Mesendoderm (in vitro differentiated cells): ENCODE measurements around the gene MYO18B.

Experiments
- DNase-seq: peaks from one replicate; pipeline ENCODE4 v3.0.0; 2013
- H2AK5ac ChIP-seq: 2 replicates; pipeline ENCODE4 v1.6.1; 2013; ENCODE audit warnings: low read length, inconsistent platforms
- H2BK120ac ChIP-seq: 2 replicates; pipeline ENCODE4 v1.6.1; 2013; ENCODE audit warnings: low read depth, mild to moderate bottlenecking, low read length, moderate library complexity, mixed read lengths
- H2BK15ac ChIP-seq: replicated peaks from 2 replicates; pipeline ENCODE4 v1.6.1; 2013; ENCODE audit warnings: low read depth, mild to moderate bottlenecking, moderate library complexity
- H2BK5ac ChIP-seq: 2 replicates; pipeline ENCODE4 v1.6.1; 2013; ENCODE audit warnings: low read length, inconsistent platforms
- H3K18ac ChIP-seq: 2 replicates; pipeline ENCODE4 v1.6.1; 2013; ENCODE audit warnings: mild to moderate bottlenecking, low read length, mixed read lengths
- H3K23ac ChIP-seq: one replicate; pipeline ENCODE4 v1.6.1; 2013; ENCODE audit warnings: low read length
- H3K27ac ChIP-seq: 2 replicates; pipeline ENCODE4 v1.5.1; 2013; ENCODE audit warnings: low read depth, mild to moderate bottlenecking, inconsistent platforms, low read length, moderate library complexity
- H3K27me3 ChIP-seq: 2 replicates; pipeline ENCODE4 v1.6.1; 2013; ENCODE audit warnings: low read length, control low read depth, mild to moderate bottlenecking, inconsistent platforms; ENCODE audit not compliant: insufficient read depth, poor library complexity
- H3K36me3 ChIP-seq: 2 replicates; pipeline ENCODE4 v1.6.1; 2013; ENCODE audit warnings: low read length, inconsistent platforms; ENCODE audit not compliant: control insufficient read depth, insufficient read depth
- H3K4ac ChIP-seq: one replicate; pipeline ENCODE4 v1.6.1; 2013; ENCODE audit warnings: low read depth, mild to moderate bottlenecking, low read length, moderate library complexity
- H3K4me1 ChIP-seq: 2 replicates; pipeline ENCODE4 v1.6.1; 2013; ENCODE audit warnings: low read depth, low read length, inconsistent platforms; ENCODE audit not compliant: control insufficient read depth
- H3K4me2 ChIP-seq: 2 replicates; pipeline ENCODE4 v1.6.1; 2013; ENCODE audit warnings: low read length
- H3K4me3 ChIP-seq: 2 replicates; pipeline ENCODE4 v1.5.1; 2013; ENCODE audit warnings: mild to moderate bottlenecking, low read length
- H3K56ac ChIP-seq: one replicate; pipeline ENCODE4 v1.6.1; 2013; ENCODE audit warnings: low read length
- H3K79me1 ChIP-seq: 2 replicates; pipeline ENCODE4 v1.6.1; 2013; ENCODE audit warnings: low read length, inconsistent platforms
- H3K79me2 ChIP-seq: 2 replicates; pipeline ENCODE4 v1.6.1; 2013; ENCODE audit warnings: mild to moderate bottlenecking, low read length; ENCODE audit not compliant: control insufficient read depth, insufficient read depth
- H3K9ac ChIP-seq: 2 replicates; pipeline ENCODE4 v1.6.1; 2013; ENCODE audit warnings: low read length, inconsistent platforms
- H4K5ac ChIP-seq: one replicate; pipeline ENCODE4 v1.6.1; 2013; ENCODE audit warnings: low read length
- H4K8ac ChIP-seq: one replicate; pipeline ENCODE4 v1.6.1; 2013; ENCODE audit warnings: low read depth, mild to moderate bottlenecking, control low read depth, low read length, moderate library complexity
- WGBS: extraction: QIAGEN DNeasy Blood & Tissue Kit; methylation state at CpG from one replicate; pipeline ENCODE4 v1.1.7; 2013; ENCODE audit warnings: low lambda C conversion rate, missing lambda C conversion rate; ENCODE audit not compliant: insufficient coverage; ENCODE audit errors: extremely low coverage; 5-methylcytosine and 5-hydroxymethylcytosine counted together

MYO18B gene

DNA sequence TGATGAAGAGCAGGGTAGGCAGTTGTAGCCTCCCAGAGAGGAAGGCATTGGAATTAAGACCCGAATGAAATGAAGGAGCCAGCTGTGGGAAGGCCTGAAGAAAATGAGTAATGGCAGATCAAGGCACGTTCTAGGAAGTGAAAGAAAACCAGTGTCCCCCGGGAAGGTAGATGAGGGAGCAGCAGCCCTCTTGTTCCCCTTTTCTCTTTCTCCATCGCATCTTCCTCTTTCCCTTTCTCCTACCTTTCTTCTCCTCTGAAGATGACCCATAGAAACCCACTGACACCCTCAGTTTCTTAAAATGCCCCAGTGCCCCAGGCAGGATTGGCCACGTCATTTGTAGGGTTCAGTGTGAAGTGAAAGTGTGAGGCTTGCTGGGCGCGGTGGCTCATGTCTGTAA, 254.7 kb downstream of the MYO18B start:
- Histone ChIP-seq H3K27me3 (no peaks in the 10 kb centered on the region), H3K23ac (no peak overlapping the region), H2BK5ac (no peak overlapping the region), H2BK120ac (no peak overlapping the region), H3K4me3 (no peak overlapping the region), H3K56ac (no peak overlapping the region), H3K79me2 (no peaks in the 10 kb centered on the region), H4K5ac (no peak overlapping the region), H3K36me3 (no peaks in the 10 kb centered on the region), H3K27ac (no peak overlapping the region), H4K8ac (no peak overlapping the region), H2AK5ac (no peak overlapping the region), H3K18ac (no peak overlapping the region), H3K4me2 (no peak overlapping the region), H3K79me1 (no peaks in the 10 kb centered on the region), H3K9ac (no peak overlapping the region), H3K4ac (no peak overlapping the region), H3K4me1 (no peaks in the 10 kb centered on the region), H2BK15ac (no peak overlapping the region)
- no CpG with 5 or more reads among the region's 7 CpGs for WGBS
- DNase-seq: no peak

GRCh38 chr22:25997886-25998775, 256.1 kb downstream of the MYO18B start:
- H3K18ac ChIP-seq: no peak overlapping the region
- no peaks in the 10 kb centered on the region for H3K36me3 ChIP-seq
- H3K4me3 ChIP-seq: no peak overlapping the region
- no peaks in the 10 kb centered on the region for H3K79me1 ChIP-seq
- H4K8ac ChIP-seq: no peak overlapping the region
- whole genome bisulfite sequencing: no CpG with 5 or more reads among the region's 11 CpGs
- no peaks in the 10 kb centered on the region for H3K79me2 ChIP-seq
- no peak overlapping the region for H3K56ac ChIP-seq
- H2BK5ac ChIP-seq: no peak overlapping the region
- H3K23ac ChIP-seq: no peak overlapping the region
- H2BK120ac ChIP-seq: no peak overlapping the region
- H4K5ac ChIP-seq: no peak overlapping the region
- DNase-seq: no peak
- H3K27me3 ChIP-seq: no peaks in the 10 kb centered on the region
- H3K27ac ChIP-seq: no peak overlapping the region
- H3K9ac ChIP-seq: no peak overlapping the region
- H3K4ac ChIP-seq: no peak overlapping the region
- H3K4me1 ChIP-seq: no peaks in the 10 kb centered on the region
- H2AK5ac ChIP-seq: no peak overlapping the region
- H2BK15ac ChIP-seq: no peak overlapping the region
- H3K4me2 ChIP-seq: no peak overlapping the region

GRCh38 chr22:26002456-26002855, 260.5 kb downstream of the MYO18B start:
- no peak overlapping the region for H2BK5ac ChIP-seq
- H4K8ac ChIP-seq: no peak overlapping the region
- H3K56ac ChIP-seq: no peak overlapping the region
- no peak overlapping the region for H3K23ac ChIP-seq
- H3K4me2 ChIP-seq: no peak overlapping the region
- H3K9ac ChIP-seq: no peak overlapping the region
- H3K79me1 ChIP-seq: no peaks in the 10 kb centered on the region
- DNase-seq: peak; percentile 61
- no peak overlapping the region for H3K27ac ChIP-seq
- no peaks in the 10 kb centered on the region for H3K36me3 ChIP-seq
- no peaks in the 10 kb centered on the region for H3K79me2 ChIP-seq
- H4K5ac ChIP-seq: no peak overlapping the region
- H2BK15ac ChIP-seq: no peak overlapping the region
- H3K18ac ChIP-seq: no peak overlapping the region
- H2AK5ac ChIP-seq: no peak overlapping the region
- no peaks in the 10 kb centered on the region for H3K4me1 ChIP-seq
- WGBS: no CpG with 5 or more reads among the region's 2 CpGs
- H3K4me3 ChIP-seq: no peak overlapping the region
- no peak overlapping the region for H3K4ac ChIP-seq
- no peak overlapping the region for H2BK120ac ChIP-seq
- no peaks in the 10 kb centered on the region for H3K27me3 ChIP-seq

- no peak overlapping the region for H3K4me2 ChIP-seq
- H3K27ac ChIP-seq: no peak overlapping the region
- DNase-seq: no peak
- H3K9ac ChIP-seq: no peak overlapping the region
- no peak overlapping the region for H3K4ac ChIP-seq
- H3K79me1 ChIP-seq: no peaks in the 10 kb centered on the region
- no peaks in the 10 kb centered on the region for H3K27me3 ChIP-seq
- H2BK15ac ChIP-seq: no peak overlapping the region
- H4K5ac ChIP-seq: no peak overlapping the region
- no CpG with 5 or more reads among the region's 4 CpGs for WGBS
- H3K4me3 ChIP-seq: no peak overlapping the region
- no peak overlapping the region for H3K18ac ChIP-seq
- no peak overlapping the region for H2BK120ac ChIP-seq
- H3K4me1 ChIP-seq: no peaks in the 10 kb centered on the region
- no peak overlapping the region for H4K8ac ChIP-seq
- no peak overlapping the region for H3K56ac ChIP-seq
- H3K36me3 ChIP-seq: no peaks in the 10 kb centered on the region
- no peaks in the 10 kb centered on the region for H3K79me2 ChIP-seq
- H2BK5ac ChIP-seq: no peak overlapping the region
- H3K23ac ChIP-seq: no peak overlapping the region
- no peak overlapping the region for H2AK5ac ChIP-seq
Observed at GRCh38 chr22:26004477-26004876, 262.5 kb downstream of the MYO18B start.

- WGBS: no CpG with 5 or more reads among the region's 7 CpGs
- no peak overlapping the region for H2BK120ac ChIP-seq
- no peaks in the 10 kb centered on the region for H3K4me1 ChIP-seq
- no peaks in the 10 kb centered on the region for H3K27me3 ChIP-seq
- H3K79me1 ChIP-seq: no peaks in the 10 kb centered on the region
- no peak overlapping the region for H2BK5ac ChIP-seq
- no peak overlapping the region for H3K4ac ChIP-seq
- no peaks in the 10 kb centered on the region for H3K36me3 ChIP-seq
- H4K8ac ChIP-seq: no peak overlapping the region
- H3K9ac ChIP-seq: no peak overlapping the region
- H4K5ac ChIP-seq: no peak overlapping the region
- H3K79me2 ChIP-seq: no peaks in the 10 kb centered on the region
- H2AK5ac ChIP-seq: no peak overlapping the region
- no peak overlapping the region for H3K23ac ChIP-seq
- H3K18ac ChIP-seq: no peak overlapping the region
- no peak overlapping the region for H3K56ac ChIP-seq
- H3K27ac ChIP-seq: no peak overlapping the region
- no peak overlapping the region for H2BK15ac ChIP-seq
- H3K4me2 ChIP-seq: no peak overlapping the region
- H3K4me3 ChIP-seq: no peak overlapping the region
- no peak for DNase-seq
Observed at GRCh38 chr22:26008587-26008986, 266.6 kb downstream of the MYO18B start.

DNA sequence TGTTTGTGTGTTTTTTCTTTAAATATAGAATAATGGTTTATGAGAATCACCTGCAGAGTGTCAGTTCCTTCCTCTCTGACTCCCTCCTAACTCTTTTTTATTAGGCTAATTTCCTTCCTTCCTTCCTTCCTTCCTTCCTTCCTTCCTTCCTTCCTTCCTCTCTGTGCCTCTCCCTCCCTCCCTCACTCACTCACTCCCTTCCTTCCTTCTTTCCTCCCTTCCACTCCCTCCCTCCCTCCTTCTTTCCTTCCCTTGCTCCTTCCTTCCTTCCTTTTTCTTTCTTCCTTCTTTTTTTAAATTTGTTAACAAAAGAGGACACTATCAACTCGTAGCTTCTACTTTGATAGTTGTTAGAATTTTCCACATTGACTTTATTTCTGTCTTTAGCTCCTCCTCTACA, 274.9 kb downstream of the MYO18B start:
- no peak overlapping the region for H3K4me2 ChIP-seq
- no peak overlapping the region for H3K27ac ChIP-seq
- H3K4me3 ChIP-seq: no peak overlapping the region
- no peak overlapping the region for H4K8ac ChIP-seq
- no peaks in the 10 kb centered on the region for H3K79me2 ChIP-seq
- no peak overlapping the region for H3K23ac ChIP-seq
- no peak for DNase-seq
- H3K18ac ChIP-seq: no peak overlapping the region
- no peaks in the 10 kb centered on the region for H3K36me3 ChIP-seq
- no peak overlapping the region for H4K5ac ChIP-seq
- H2BK120ac ChIP-seq: no peak overlapping the region
- no peaks in the 10 kb centered on the region for H3K27me3 ChIP-seq
- H3K56ac ChIP-seq: no peak overlapping the region
- no peak overlapping the region for H3K4ac ChIP-seq
- H3K9ac ChIP-seq: no peak overlapping the region
- no peak overlapping the region for H2AK5ac ChIP-seq
- no CpG with 5 or more reads among the region's 1 CpG for WGBS
- H3K79me1 ChIP-seq: no peaks in the 10 kb centered on the region
- no peaks in the 10 kb centered on the region for H3K4me1 ChIP-seq
- H2BK5ac ChIP-seq: no peak overlapping the region
- no peak overlapping the region for H2BK15ac ChIP-seq
